H1 (cell line): Measurements from ENCODE around the gene KCNQ1. TPM values are rescaled to one million over a fixed set of nuclear protein-coding genes. Genes with fewer than 3 reads are reported as not detected.

ENCODE experiments used
- CTCF ChIA-PET: fragments of 300-600 bp; sonication (Branson Sonifier 250); formaldehyde crosslinking; loops from one replicate; lab custom pipeline; 2021; ENCODE audit not compliant: partially characterized antibody; lab: Charles Lee
- POLR2A ChIA-PET: fragments of 300-600 bp; sonication (Branson Sonifier 250); formaldehyde crosslinking; loops from one replicate; lab custom pipeline; 2021; ENCODE audit warnings: inconsistent platforms; ENCODE audit not compliant: partially characterized antibody; lab: Charles Lee
- DNase-seq, 2 experiments: peaks; one replicate each; pipeline versions ENCODE4 v3.0.0 to v3.0.0-alpha.2; 2010 to 2022; ENCODE audit warnings: low spot score in 2 of 2, low read depth in 1 of 2, mixed read lengths in 1 of 2
- FAIRE-seq: peaks from 2 replicates; lab custom pipeline; 2011; peaks lifted over from hg19 to GRCh38; lab: Jason Lieb, UNC
- H2AFZ ChIP-seq: 2 replicates; pipeline ENCODE4 v1.8.1; 2012; ENCODE audit warnings: low read length, inconsistent platforms
- H2AK5ac ChIP-seq: 2 replicates; pipeline ENCODE4 v1.6.1; 2013; ENCODE audit warnings: low read depth, low read length
- H2BK120ac ChIP-seq: replicated peaks from 2 replicates; pipeline ENCODE3; 2013; ENCODE audit warnings: low read depth, low read length, inconsistent platforms
- H2BK12ac ChIP-seq: 2 replicates; pipeline ENCODE4 v1.6.1; 2013; ENCODE audit warnings: low read depth, low read length
- H2BK15ac ChIP-seq: 2 replicates; pipeline ENCODE4 v1.6.1; 2013; ENCODE audit warnings: low read length
- H2BK20ac ChIP-seq: 2 replicates; pipeline ENCODE4 v1.6.1; 2013; ENCODE audit warnings: low read length
- H2BK5ac ChIP-seq: 2 replicates; pipeline ENCODE4 v1.6.1; 2013; ENCODE audit warnings: low read depth, low read length
- H3K14ac ChIP-seq: 2 replicates; pipeline ENCODE4 v1.6.1; 2013; ENCODE audit warnings: inconsistent platforms; ENCODE audit not compliant: insufficient read length
- H3K18ac ChIP-seq: 2 replicates; pipeline ENCODE4 v1.6.1; 2013; ENCODE audit warnings: low read length; ENCODE audit errors: extremely low read depth
- H3K23ac ChIP-seq: 2 replicates; pipeline ENCODE4 v1.6.1; 2013; ENCODE audit warnings: inconsistent platforms; ENCODE audit not compliant: insufficient read length
- H3K23me2 ChIP-seq: 2 replicates; pipeline ENCODE4 v1.6.1; 2013; ENCODE audit warnings: low read depth, low read length
- H3K27ac ChIP-seq: 2 replicates; pipeline ENCODE4 v1.6.1; 2011; ENCODE audit warnings: low read depth, low read length, inconsistent platforms
- H3K27me3 ChIP-seq, 4 experiments: replicated peaks in 1 of 4; 1 replicate in 1 of 4; 2 replicates in 3 of 4; pipeline versions ENCODE4 v1.6.1 to v1.8.1; 2011 to 2013; ENCODE audit warnings: low read length in 3 of 4, mild to moderate bottlenecking in 3 of 4, inconsistent platforms in 2 of 4, mixed read lengths in 2 of 4, moderate library complexity in 1 of 4; ENCODE audit not compliant: control insufficient read depth in 3 of 4, insufficient read depth in 3 of 4; ENCODE audit errors: extremely low read depth in 1 of 4
- H3K36me3 ChIP-seq, 4 experiments: 2 replicates each; pipeline versions ENCODE4 v1.6.1 to v1.8.1; 2011 to 2013; ENCODE audit warnings: mild to moderate bottlenecking in 4 of 4, low read length in 3 of 4, moderate library complexity in 2 of 4, control low read depth in 1 of 4, inconsistent platforms in 1 of 4; ENCODE audit not compliant: insufficient read depth in 4 of 4, control insufficient read depth in 2 of 4
- H3K4ac ChIP-seq: replicated peaks from 2 replicates; pipeline ENCODE3; 2013; ENCODE audit warnings: low read length, low read depth, mixed read lengths, inconsistent platforms; ENCODE audit not compliant: insufficient read length
- H3K4me1 ChIP-seq, 4 experiments: replicated peaks in 1 of 4; 1 replicate in 1 of 4; 2 replicates in 3 of 4; pipeline versions ENCODE4 v1.6.1 to v1.8.1; 2011 to 2013; ENCODE audit warnings: low read length in 3 of 4, inconsistent platforms in 2 of 4, mixed read lengths in 1 of 4; ENCODE audit not compliant: insufficient read depth in 4 of 4, control insufficient read depth in 3 of 4
- H3K4me2 ChIP-seq, 2 experiments: 2 replicates each; pipeline versions ENCODE4 v1.6.1 to v1.8.1; 2011 to 2013; ENCODE audit warnings: low read depth in 2 of 2, low read length in 2 of 2, control low read depth in 1 of 2, inconsistent platforms in 1 of 2, mild to moderate bottlenecking in 1 of 2; ENCODE audit not compliant: insufficient read depth in 1 of 2
- H3K4me3 ChIP-seq, 4 experiments: fragments of 200-600, 300-600 bp in 1 of 4; sonication (generic), shearing (Covaris generic), sonication (Bioruptor Twin) in 1 of 4; 2 replicates each; pipeline versions ENCODE4 v1.5.1 to v1.8.1; 2011 to 2016; ENCODE audit warnings: low read length in 4 of 4, low read depth in 3 of 4, control low read depth in 2 of 4, inconsistent platforms in 2 of 4, mild to moderate bottlenecking in 2 of 4, mixed read lengths in 1 of 4, moderate library complexity in 1 of 4; ENCODE audit not compliant: insufficient read depth in 2 of 4; ENCODE audit errors: extremely low read depth in 1 of 4
- H3K56ac ChIP-seq: replicated peaks from 2 replicates; pipeline ENCODE3; 2013; ENCODE audit warnings: low read depth, mild to moderate bottlenecking, mixed read lengths, low read length, inconsistent platforms; ENCODE audit not compliant: insufficient read length
- H3K79me1 ChIP-seq: 2 replicates; pipeline ENCODE4 v1.6.1; 2013; ENCODE audit warnings: low read depth, low read length, control low read depth
- H3K79me2 ChIP-seq, 2 experiments: 2 replicates each; pipeline versions ENCODE4 v1.6.1 to v1.8.1; 2012 to 2013; ENCODE audit warnings: low read length in 2 of 2, mild to moderate bottlenecking in 2 of 2, inconsistent platforms in 1 of 2; ENCODE audit not compliant: insufficient read depth in 2 of 2, control insufficient read depth in 1 of 2
- H3K9ac ChIP-seq, 4 experiments: replicated peaks in 1 of 4; 1 replicate in 1 of 4; 2 replicates in 3 of 4; pipeline versions ENCODE4 v1.6.1 to v1.8.1; 2011 to 2013; ENCODE audit warnings: low read depth in 3 of 4, low read length in 3 of 4, control low read depth in 2 of 4, mild to moderate bottlenecking in 2 of 4, moderate library complexity in 2 of 4, inconsistent platforms in 1 of 4; ENCODE audit errors: extremely low read depth in 1 of 4
- H3K9me3 ChIP-seq, 2 experiments: 2 replicates each; pipeline versions ENCODE4 v1.6.1 to v1.8.1; 2012 to 2013; ENCODE audit warnings: mild to moderate bottlenecking in 2 of 2, moderate library complexity in 2 of 2, control low read depth in 1 of 2, inconsistent platforms in 1 of 2, low read depth in 1 of 2, low read length in 1 of 2, mixed read lengths in 1 of 2; ENCODE audit not compliant: insufficient read depth in 2 of 2
- H4K20me1 ChIP-seq, 2 experiments: replicated peaks in 1 of 2; 2 replicates each; pipeline versions ENCODE3 to v1.8.1; 2011 to 2013; ENCODE audit warnings: inconsistent platforms in 2 of 2, low read length in 2 of 2, mild to moderate bottlenecking in 1 of 2; ENCODE audit not compliant: insufficient read depth in 2 of 2, control insufficient read depth in 1 of 2
- H4K5ac ChIP-seq: 2 replicates; pipeline ENCODE4 v1.6.1; 2013; ENCODE audit warnings: low read length, low read depth, mixed read lengths, inconsistent platforms; ENCODE audit not compliant: insufficient read length
- H4K8ac ChIP-seq: 2 replicates; pipeline ENCODE4 v1.8.0; 2013; ENCODE audit warnings: mild to moderate bottlenecking, moderate library complexity, low read length, inconsistent platforms; ENCODE audit not compliant: insufficient read depth; ENCODE audit errors: extremely low read depth
- H4K91ac ChIP-seq: replicated peaks from 2 replicates; pipeline ENCODE3; 2013; ENCODE audit warnings: low read length, mixed read lengths, inconsistent platforms; ENCODE audit not compliant: insufficient read length
- ATF2 ChIP-seq: IDR thresholded peaks from 2 replicates; pipeline ENCODE4 v1.6.1; 2012; ENCODE audit warnings: low read length, inconsistent platforms
- BACH1 ChIP-seq: IDR thresholded peaks from 2 replicates; pipeline ENCODE4 v1.6.1; 2012; ENCODE audit warnings: low read length, improper control_type of control experiment
- CHD1 ChIP-seq: IDR thresholded peaks from 2 replicates; pipeline ENCODE4 v1.6.1; 2012; ENCODE audit warnings: low read depth, low read length, improper control_type of control experiment
- CREB1 ChIP-seq: IDR thresholded peaks from 2 replicates; pipeline ENCODE4 v1.6.1; 2012; ENCODE audit warnings: inconsistent platforms
- CTCF ChIP-seq, 3 experiments: IDR thresholded peaks; 1 replicate in 2 of 3; 2 replicates in 1 of 3; pipeline versions ENCODE4 v1.5.1 to v1.6.1; 2011; ENCODE audit warnings: low read length in 3 of 3, mild to moderate bottlenecking in 3 of 3, inconsistent platforms in 2 of 3, low read depth in 1 of 3, moderate library complexity in 1 of 3; ENCODE audit not compliant: insufficient read depth in 1 of 3; ENCODE audit errors: control extremely low read depth in 1 of 3
- JUND ChIP-seq: IDR thresholded peaks from 2 replicates; pipeline ENCODE4 v1.6.1; 2011; ENCODE audit warnings: mild to moderate bottlenecking, improper control_type of control experiment, low read length
- POLR2AphosphoS5 ChIP-seq: IDR thresholded peaks from 2 replicates; pipeline ENCODE4 v1.6.1; 2011; ENCODE audit warnings: low read depth, low read length
- SIX5 ChIP-seq: IDR thresholded peaks from 2 replicates; pipeline ENCODE4 v1.6.1; 2011; ENCODE audit warnings: mild to moderate bottlenecking, low read depth, low read length
- SP1 ChIP-seq: IDR thresholded peaks from 2 replicates; pipeline ENCODE4 v1.6.1; 2011; ENCODE audit warnings: low read depth, low read length
- SP2 ChIP-seq: IDR thresholded peaks from 2 replicates; pipeline ENCODE4 v1.6.1; 2012; ENCODE audit warnings: mild to moderate bottlenecking, low read length, inconsistent platforms
- TAF1 ChIP-seq: IDR thresholded peaks from 2 replicates; pipeline ENCODE4 v1.6.1; 2011; ENCODE audit warnings: mild to moderate bottlenecking, low read depth, low read length
- TBP ChIP-seq: IDR thresholded peaks from 2 replicates; pipeline ENCODE4 v1.6.1; 2011; ENCODE audit warnings: low read depth, low read length, improper control_type of control experiment
- WGBS, 2 experiments: shearing (Covaris generic) in 1 of 2; methylation state at CpG; one replicate each; pipeline versions ENCODE4 v1.1.6 to v1.1.7; 2013 to 2015; ENCODE audit warnings: low lambda C conversion rate in 2 of 2, mixed read lengths in 2 of 2, inconsistent platforms in 1 of 2, low coverage in 1 of 2, missing lambda C conversion rate in 1 of 2; ENCODE audit not compliant: insufficient replicate concordance in 2 of 2, insufficient coverage in 1 of 2, insufficient read length in 1 of 2; ENCODE audit errors: extremely low coverage in 1 of 2, missing lambda C conversion rate in 1 of 2; 5-methylcytosine and 5-hydroxymethylcytosine counted together
- polyA plus RNA-seq, 7 experiments: library from polyadenylated mRNA; depleted of rRNA in 3 of 7; stranded (reverse) in 5 of 7; unstranded in 2 of 7; fragments of >200 nt in 5 of 7; fragments of 200-250 nt in 2 of 7; gene quantifications; 1 replicate in 5 of 7; 2 replicates in 1 of 7; 4 replicates in 1 of 7; pipeline versions ENCODE4 v1.2.1 to v1.2.3, GENCODE V29; 2011 to 2013; ENCODE audit warnings: missing spikeins in 2 of 7, mixed read lengths in 2 of 7
- total RNA-seq: library from RNA; stranded (reverse); fragmentation: NEBNext Ultra II Directional; extraction: Animal tissue kit (Norgen Biotek cat#: 25700); gene quantifications from 2 replicates; pipeline ENCODE4 v1.2.1, GENCODE V29; 2021

KCNQ1 gene
- total and polyA plus RNA-seq, 2 of the 8 experiments (the other 6 are each of a cell fraction or from before 2014, with no cell fraction given) = 1.9 to 2.0 TPM

- no peak overlapping the region for H2BK120ac ChIP-seq
- DNase-seq (no peak), FAIRE-seq (no peak)
- no peak overlapping the region for H3K56ac ChIP-seq
- no peak overlapping the region for H4K91ac ChIP-seq
- ChIA-PET CTCF (interaction anchor here (1.0 to 1.3 kb wide), 2 partner anchors 69 to 71 kb away, joined by 4 read pairs; no protein-coding TSS in a partner anchor), POLR2A (no interaction called here)
- H4K5ac ChIP-seq = no peak overlapping the region
- H3K4me3 ChIP-seq = no peak overlapping the region
- H2AFZ ChIP-seq = no peak overlapping the region
- no peaks in the 10 kb centered on the region for H3K4me1 ChIP-seq
- H3K9ac ChIP-seq = no peak overlapping the region
- 92% methylated on average over 4 of the region's 8 CpGs; no CpG with 5 or more reads in 1 of the 2 experiments for WGBS, 2 experiments
- H2BK5ac ChIP-seq = no peak overlapping the region
- no peaks in the 10 kb centered on the region for H4K20me1 ChIP-seq
- H3K9me3 ChIP-seq = no peaks in the 10 kb centered on the region
- H3K18ac ChIP-seq = no peak overlapping the region
- no peak overlapping the region for H2BK15ac ChIP-seq
- H3K27me3 ChIP-seq = peaks cover 0 to 30% (median 11%) of the 10 kb centered on the region in 4 experiments; a peak in 6 of 7 replicates
- H2BK12ac ChIP-seq = no peak overlapping the region; the same call in 1 of the 2 replicates
- H3K79me1 ChIP-seq = no peaks in the 10 kb centered on the region
- H3K14ac ChIP-seq = no peak overlapping the region
- H3K23ac ChIP-seq = no peak overlapping the region
- H3K4me2 ChIP-seq = no peak overlapping the region
- H4K8ac ChIP-seq = no peak overlapping the region
- no peak overlapping the region for H3K4ac ChIP-seq
- H2BK20ac ChIP-seq = no peak overlapping the region
- H3K79me2 ChIP-seq = no peaks in the 10 kb centered on the region
- H3K27ac ChIP-seq = no peak overlapping the region
- H3K23me2 ChIP-seq = no peaks in the 10 kb centered on the region
- no peak overlapping the region for H2AK5ac ChIP-seq
- H3K36me3 ChIP-seq = no peaks in the 10 kb centered on the region
- TF ChIP-seq SP1 = no peak
- TF ChIP-seq CTCF (IDR thresholded peaks at IDR 0.05; ENCODE audit: control extremely low read depth in 1 of 3, insufficient read depth in 1 of 3, low read depth in 1 of 3, low read length in 3 of 3) = no peak
- no peak for TF ChIP-seq TAF1
- no peak for TF ChIP-seq CREB1
- TF ChIP-seq BACH1 = no peak
- TF ChIP-seq JUND = no peak
- TF ChIP-seq CHD1 = no peak
- no peak for TF ChIP-seq SP2
- TF ChIP-seq TBP = no peak
- TF ChIP-seq ATF2 = no peak
- TF ChIP-seq POLR2AphosphoS5 = no peak
- no peak for TF ChIP-seq SIX5
Measured at GRCh38 chr11:2462543-2462985, 17.8 kb downstream of the KCNQ1 start.
